GM21526 (cell line): ENCODE data around the gene KIR3DL3.
"Not testable (repeated sequence)": the region's sequence is repeated elsewhere in the genome, so short reads cannot be mapped to it uniquely, and the experiment has no call there.

Experiments used
- ATAC-seq: cut with Tn5 transposase; IDR thresholded peaks from one replicate; pipeline ENCODE4 v1.9.1; 2021; ENCODE audit warnings: moderate library complexity; ENCODE audit not compliant: unreplicated experiment, low FRiP score

KIR3DL3 gene

DNA sequence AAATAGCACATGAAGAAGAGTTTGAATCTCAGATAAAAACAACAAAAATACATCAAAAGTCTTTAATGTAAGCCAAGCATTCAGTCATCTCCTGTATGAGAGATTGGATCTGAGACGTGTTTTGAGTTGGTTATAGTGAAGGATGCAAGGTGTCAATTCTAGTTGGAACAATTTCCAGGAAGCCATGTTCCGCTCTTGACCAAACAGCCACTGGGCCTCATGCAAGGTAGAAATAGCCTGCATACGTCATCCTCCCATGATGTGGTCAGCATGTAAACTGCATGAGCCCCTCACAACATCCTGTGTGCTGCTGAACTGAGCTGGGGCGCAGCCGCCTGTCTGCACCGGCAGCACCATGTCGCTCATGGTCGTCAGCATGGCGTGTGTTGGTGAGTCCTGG is at the start of gene KIR3DL3:
TSS of gene KIR3DL3 (plus strand) at position 301 of the 400 bp plus-strand sequence. CDS start at position 356, 55 bp downstream.
- no peak for ATAC-seq

DNA sequence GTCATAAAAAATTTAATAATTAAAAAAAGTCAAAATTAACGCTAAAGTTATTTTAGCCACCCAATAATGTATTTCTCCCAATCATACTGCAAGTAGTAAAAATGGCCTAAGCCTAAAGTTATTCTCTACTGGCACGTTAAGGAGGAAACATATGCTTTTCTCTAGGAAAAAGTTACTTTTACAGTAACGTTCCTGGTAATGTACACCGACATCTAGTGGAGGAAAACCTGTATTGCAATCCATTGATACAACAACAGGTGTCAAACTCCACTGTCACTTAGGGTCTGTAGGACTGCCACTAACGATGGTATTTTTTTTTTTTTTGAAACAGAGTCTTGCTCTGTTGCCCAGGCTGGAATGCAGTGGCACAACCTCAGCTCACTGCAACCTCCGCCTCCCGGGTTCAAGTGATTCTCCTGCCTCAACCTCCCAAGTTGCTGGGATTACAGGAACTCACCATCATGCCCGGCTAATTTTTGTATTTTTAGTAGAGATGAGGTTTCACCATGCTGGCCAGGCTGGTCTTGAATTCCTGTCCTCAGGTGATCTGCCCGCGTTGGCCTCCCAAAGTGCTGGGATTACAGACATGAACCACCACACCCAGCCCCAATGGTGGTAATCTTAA is 47.9 kb upstream of the KIR3DL3 start:
- ATAC-seq, result not testable (repeated sequence)

DNA sequence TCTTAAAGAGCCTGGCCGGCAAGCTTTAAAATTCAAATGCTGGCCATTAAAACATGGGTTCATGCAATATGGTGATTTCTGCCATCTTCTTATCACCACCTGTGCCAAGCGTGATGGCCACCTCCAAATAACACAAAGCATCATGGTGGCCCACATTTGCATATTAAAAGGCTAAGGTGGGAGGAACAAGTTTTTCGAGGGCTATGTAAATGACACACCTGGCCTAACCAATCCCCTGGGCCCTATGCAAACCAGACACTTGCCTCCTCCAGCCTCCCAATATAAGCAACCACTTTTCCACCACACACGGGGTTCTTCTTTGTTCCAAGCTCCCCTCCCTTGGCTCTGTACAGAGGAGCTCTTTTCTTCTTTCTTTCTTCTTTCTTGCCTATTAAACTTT is 47.0 kb upstream of the KIR3DL3 start:
- no peak for ATAC-seq

DNA sequence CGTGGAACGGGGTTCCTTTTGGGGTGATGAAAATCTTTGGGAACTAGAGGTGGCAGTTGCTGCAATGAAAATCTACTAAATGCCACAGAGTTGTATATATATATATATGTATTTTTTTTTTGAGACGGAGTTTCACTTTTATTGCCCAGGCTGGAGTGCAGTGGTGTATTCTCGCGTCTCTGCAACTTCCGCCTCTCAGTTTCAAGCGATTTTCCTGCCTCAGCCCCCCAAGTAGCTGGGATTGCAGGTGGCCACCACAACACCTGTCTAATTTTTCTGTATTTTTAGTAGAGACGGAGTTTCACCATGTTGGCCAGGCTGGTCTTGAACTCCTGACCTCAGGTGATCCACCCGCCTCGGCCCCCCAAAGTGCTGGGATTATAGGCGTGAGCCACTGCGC is 42.6 kb upstream of the KIR3DL3 start:
- ATAC-seq, result not testable (repeated sequence)

DNA sequence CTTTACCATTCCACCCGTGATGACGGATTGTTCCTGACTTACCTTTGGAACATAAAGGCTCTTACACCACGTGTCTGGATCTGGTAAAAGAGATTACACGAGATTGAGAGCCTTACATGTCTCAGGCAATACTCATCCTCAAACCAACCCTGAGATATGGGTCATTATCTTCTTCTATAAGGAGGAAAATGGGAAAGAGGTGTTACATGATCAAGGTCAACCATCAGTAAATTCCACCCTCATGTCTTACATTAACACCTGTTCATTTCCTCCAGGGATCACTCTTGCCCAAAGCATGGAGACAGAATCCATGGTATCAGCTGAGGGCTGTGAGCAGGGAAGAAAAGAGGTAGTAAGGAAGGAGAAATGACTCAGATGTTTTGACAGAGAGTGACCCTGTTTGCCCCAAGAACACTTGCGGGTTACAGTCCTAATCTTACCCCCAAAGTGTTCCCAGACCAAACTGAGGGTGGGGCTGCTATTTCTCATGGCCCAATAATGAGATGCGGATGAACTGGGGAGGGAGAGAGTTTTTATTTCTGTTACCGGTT is 41.9 kb upstream of the KIR3DL3 start:
- no peak for ATAC-seq

DNA sequence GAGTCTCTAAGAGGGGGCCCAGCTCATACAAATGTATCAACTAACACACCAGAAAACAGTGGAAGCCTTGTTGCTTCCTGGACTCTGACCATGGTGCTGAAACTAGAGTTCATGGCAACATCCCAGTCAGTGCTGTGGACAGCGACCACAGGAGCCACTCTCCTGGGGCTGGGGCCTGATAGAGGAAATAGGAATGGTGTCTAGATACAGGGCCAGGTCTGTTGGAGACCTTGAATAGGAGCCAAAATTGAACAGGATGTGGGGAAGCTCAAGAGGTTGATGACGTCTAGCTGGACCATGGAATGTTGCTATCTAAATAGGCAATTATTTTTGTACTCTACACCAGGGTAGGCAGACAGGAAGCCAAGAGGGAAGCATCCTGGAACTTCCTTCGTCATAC is 39.7 kb upstream of the KIR3DL3 start:
- ATAC-seq, result no peak

DNA sequence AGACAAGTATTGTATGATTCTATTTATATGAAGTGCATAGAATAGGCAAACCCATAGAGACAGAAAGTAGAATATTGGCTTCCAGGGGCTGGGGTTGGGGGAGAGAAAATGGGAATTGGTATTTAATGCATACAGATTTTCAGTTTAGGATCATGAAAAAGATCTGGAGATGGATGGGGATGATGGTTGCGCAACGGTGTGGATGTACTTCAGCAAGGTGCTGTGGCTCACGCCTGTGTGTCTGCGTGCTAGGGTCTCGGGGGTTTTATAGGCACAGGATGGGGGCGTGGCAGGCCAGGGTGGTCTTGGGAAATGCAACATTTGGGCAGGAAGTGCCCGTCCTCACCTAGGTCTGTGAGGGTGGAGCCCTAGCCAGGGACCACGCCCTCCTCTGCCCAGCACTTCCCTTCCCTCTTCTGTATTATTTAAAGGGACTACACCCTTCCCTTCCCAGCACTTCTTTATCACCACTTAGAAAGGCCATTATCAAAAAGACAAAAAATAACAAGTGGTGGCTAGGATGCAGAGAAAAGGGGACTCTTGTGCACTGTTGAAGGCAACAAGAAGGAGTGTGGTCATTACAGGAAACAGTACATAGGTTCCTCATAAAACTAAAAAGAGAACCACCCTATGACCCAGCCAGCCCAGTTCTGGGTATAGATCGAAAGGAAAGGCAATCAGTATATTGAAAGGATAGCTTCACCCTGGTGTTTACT is 32.5 kb upstream of the KIR3DL3 start:
- no peak for ATAC-seq

DNA sequence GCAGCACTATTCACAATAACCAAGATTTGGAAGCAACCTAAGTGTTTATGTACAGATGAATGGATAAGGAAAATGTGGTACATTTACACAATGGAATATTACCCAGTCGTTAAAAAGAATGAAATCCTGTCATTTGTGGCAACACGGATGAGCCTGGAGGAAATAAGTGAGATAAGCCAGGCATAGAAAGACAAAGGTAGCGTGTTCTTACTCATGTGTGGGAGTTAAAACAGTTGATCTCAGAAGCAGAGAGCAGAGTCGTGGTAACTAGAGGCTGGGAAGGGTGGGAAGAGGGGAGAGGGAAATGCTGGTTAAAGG is 32.0 kb upstream of the KIR3DL3 start:
- no peak for ATAC-seq

DNA sequence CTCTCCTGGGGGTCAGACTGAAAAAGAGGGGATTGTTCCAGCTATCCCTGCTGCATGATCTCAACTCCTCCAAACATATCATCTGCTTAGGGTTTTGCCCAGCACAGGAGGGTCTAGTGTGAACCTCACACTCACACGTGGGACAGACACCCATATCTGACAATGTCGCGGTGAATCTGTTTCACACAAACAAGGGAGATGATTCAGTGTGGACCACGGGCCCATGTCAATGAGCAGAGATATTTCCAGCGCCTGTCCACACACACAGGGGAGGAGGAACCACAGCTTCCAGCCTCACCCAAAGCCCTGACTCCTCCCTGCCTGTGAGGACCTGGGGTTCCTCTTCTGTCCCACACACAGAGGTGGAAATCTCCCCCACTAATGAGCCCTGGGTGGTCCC is 29.6 kb upstream of the KIR3DL3 start:
- ATAC-seq, result no peak

DNA sequence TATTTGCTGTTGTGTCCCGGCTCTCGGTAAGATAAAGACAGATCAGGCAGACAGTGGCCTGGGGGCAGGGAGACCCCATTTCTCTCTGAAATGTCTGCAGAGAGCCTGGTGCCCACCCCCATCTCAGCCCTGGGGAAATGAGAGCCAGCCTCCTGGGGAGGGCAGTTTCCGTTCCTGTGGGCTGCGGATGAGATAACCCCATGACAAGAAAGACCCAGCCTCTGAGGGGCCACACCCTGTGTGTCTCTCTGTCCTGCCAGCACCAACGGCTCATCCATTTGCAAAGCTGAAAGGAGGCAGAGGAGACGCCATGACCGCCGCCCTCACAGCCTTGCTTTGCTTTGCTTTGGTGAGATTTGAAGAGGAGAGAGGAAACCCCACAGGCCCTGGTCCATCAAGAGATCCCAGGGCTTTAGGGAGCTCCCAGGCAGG is 28.1 kb upstream of the KIR3DL3 start:
- no peak for ATAC-seq

DNA sequence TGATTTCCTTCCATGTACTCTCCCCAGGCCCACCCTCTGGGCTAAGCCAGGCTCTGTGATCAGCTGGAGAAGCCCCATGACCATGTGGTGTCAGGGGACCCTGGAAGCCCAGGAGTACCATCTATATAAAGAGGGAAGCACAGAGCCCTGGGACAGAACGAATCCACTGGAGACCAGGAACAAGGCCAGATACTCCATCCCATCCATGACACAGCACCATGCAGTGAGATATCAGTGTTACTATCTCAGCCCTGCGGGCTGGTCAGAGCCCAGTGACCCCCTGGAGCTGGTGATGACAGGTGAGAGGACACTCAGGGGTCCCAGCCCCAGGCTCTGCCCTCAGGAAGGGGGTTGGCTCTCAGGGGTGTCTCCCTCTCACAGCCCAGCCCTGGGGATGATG is 27.5 kb upstream of the KIR3DL3 start:
- ATAC-seq, result no peak

DNA sequence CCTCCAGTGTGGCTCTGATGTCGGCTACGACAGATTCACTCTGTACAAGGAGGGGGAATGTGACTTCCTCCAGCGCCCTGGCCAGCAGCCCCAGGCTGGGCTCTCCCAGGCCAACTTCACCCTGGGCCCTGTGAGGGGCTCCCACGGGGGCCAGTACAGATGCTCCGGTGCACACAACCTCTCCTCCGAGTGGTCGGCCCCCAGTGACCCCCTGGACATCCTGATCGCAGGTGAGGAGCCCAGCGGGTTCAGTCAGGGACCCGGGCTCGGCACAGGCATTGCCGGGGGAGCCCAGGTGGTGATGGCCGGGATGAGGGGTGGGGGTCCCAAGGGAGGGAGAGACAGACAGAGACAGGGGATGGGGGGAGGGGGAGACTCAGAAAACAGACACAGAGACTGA is 26.5 kb upstream of the KIR3DL3 start:
- not testable (repeated sequence) for ATAC-seq

DNA sequence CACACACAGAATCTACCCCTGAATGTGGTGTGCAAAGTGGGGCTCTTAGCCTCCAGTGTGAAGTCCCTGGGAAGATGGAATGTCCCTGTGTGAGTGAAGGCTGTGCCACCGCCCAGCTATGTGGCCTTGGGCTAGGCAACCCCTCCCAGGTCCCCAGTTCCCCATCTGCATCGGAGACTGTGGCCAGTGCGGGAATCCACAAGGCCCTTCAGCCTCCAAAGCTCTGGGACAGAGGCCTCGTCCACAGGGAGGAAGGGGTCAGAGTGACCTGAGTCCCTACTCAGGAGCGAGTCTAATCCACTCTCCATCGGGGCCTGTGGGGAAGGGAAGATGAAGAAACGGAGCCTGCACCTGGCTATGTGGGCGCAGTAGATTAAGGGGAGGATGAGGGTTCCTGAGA is 19.3 kb upstream of the KIR3DL3 start:
- ATAC-seq, result no peak

DNA sequence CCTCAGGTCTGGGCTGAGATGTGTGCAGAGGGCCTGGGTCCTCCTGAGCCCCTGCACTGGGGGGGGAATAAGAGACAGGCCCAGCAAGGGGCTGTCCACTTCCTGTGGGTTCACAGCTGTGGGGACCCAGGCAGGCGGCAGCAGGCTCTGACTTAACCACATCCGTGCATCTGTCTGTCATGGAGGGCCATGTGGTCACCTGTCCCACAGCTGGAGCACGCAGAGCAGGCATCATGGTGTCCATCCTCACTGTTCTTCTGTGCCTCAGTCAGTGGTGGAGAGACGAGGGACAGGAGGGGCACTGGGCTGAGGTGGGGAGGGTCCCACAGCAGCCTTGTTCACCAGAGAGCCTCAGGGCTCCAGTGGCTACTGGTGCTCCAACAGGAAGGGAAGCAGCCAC is 16.3 kb upstream of the KIR3DL3 start:
- ATAC-seq, result no peak

DNA sequence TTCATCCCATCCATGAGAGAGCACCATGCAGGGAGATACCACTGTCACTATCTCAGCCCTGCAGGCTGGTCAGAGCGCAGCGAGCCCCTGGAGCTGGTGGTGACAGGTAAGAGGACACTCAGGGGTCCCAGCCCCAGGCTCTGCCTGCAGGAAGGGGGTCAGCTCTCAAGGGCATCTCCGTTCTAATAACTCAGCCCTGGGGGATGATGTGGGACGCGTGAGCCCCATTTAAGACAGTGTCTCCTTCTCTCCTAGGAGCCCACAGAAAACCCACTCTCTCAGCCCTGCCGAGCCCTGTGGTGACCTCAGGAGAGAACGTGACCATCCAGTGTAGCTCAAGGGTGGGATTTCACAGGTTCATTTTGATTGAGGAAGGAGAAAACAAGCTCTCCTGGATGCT is 15.5 kb upstream of the KIR3DL3 start:
- no peak for ATAC-seq

DNA sequence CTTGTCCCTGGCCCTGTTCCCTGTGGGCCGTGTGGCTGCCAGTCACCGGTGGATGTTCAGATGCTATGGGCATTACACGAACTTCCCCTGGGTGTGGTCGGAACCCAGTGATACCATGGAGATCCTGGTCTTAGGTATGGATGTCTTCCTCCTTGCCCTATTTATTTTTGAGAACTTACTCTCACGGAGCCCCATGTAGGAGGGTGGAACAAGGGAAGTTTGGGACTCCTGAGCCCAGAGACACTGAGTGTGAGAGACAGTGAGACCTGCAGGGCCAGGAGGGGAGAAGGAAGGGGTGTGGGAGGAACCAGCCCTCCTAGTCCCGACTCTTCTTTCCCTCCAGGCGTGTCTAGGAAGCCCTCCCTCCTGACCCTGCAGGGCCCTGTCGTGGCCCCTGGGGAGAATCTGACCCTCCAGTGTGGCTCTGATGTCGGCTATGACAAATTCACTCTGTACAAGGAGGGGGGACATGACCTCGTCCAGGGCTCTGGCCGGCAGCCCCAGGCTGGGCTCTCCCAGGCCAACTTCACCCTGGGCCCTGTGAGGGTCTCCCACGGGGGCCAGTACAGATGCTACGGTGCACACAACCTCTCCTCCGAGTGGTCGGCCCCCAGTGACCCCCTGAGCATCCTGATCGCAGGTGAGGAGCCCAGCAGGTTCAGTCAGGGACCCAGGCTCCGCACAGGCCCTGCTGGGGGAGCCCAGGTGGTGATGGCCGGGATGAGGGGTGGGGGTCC is 14.9 kb upstream of the KIR3DL3 start:
- ATAC-seq, result no peak

DNA sequence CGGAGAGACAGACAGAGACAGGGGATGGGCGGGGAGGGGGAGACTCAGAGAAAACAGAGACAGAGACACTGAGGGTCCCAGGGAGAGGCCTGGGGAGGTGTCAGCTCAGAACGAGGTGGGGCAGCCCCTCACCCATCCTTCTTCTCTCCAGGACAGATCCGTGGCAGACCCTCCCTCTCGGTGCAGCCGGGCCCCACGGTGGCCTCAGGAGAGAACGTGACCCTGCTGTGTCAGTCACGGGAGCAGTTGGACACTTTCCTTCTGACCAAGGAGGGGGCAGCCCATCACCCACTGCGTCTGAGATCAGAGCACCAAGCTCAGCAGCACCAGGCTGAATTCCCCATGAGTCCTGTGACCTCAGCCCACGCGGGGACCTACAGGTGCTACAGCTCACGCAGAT is 14.3 kb upstream of the KIR3DL3 start:
- ATAC-seq, result not testable (repeated sequence)

DNA sequence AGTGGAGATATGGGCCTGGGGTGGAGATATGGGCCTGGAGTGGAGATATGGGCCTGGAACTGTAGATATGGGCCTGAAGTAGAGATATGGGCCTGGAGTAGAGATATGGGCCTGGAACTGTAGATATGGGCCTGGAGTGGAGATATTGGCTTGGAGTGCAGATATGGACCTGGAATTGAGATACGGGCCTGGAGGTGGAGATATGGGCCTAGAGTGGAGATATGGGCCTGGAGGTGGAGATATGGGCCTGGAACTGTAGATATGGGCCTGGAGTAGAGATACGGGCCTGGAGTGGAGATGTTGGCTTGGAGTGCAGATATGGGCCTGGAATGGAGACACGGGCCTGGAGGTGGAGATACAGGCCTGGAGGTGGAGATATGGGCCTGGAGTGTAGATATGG is 402 bp downstream of the KIR3DL3 start:
- no peak for ATAC-seq

DNA sequence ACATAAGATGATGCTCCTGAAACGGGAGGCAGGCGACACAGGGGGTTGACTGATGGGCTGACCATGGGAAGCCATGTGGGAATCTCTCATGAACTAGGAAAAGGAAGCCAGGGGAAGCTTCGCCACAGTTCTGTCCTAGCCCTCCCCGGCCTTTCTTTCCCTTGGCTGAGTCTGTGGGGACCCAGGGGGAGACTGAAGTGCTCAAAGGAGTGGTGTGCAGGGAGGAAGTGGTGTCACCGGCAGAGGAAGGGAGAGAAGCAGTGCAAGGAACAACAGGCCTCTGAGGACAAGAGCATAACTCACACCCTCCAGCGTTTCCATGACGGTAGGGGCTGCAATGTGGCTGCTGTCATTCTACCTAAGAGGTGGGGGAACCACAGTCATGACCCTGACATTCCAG is 1.1 kb downstream of the KIR3DL3 start:
- ATAC-seq, result no peak

DNA sequence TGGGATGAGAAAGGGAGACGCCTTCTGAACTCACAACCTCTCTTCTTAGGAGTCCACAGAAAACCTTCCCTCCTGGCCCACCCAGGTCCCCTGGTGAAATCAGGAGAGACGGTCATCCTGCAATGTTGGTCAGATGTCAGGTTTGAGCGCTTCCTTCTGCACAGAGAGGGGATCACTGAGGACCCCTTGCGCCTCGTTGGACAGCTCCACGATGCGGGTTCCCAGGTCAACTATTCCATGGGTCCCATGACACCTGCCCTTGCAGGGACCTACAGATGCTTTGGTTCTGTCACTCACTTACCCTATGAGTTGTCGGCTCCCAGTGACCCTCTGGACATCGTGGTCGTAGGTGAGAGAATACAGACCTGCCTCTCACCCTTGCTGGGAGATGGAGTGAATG is 3.3 kb downstream of the KIR3DL3 start:
- no peak for ATAC-seq

DNA sequence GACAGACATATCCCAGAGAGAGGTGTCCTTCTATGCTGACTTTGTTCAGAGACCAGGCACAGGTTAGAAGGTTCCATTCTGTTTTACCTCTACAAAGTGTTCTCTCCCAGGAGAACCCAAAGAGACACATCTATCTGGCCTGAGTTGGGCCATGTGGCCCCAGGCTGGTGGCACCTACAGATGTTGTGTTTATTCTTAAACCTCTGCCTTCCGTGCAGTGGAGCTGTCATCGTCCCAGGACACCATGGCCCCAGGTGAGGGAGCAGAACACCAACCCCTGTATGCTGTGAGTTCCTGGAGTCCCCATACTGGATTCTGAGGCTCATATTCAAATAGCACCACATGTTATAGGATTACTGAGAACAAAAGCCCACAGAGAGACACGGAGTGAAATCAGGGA is 3.9 kb downstream of the KIR3DL3 start:
- no peak for ATAC-seq
